ENCODE results near the gene DEFB131B.
"Not testable (repeated sequence)": the region's sequence is repeated elsewhere in the genome, so short reads cannot be mapped to it uniquely, and the experiment has no call there.

Gene DEFB131B

DNA sequence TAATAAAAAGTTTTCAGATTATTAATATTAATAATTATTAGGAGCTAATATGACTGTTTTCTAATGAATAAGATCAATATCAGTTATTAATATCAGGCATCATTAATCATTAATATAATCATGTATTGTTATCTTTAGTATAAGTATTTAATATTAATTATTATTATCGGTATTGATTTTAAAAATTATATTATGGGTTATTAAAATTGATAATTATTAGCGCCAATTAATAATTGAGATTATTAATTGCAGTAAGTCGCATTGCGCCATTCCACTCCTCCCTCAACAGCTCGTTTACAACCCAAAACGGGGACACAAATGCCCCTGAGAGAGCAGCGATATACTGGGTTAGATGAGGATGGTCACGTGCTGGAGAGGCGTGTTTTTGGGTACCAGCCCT, 30.0 kb downstream of the DEFB131B start:
- Histone ChIP-seq H3K4me3 (replicated peaks; ENCODE audit: insufficient read depth, low read length) (no peak overlapping the region), H3K27ac (replicated peaks) (no peak overlapping the region), H3K27me3 (ENCODE audit: insufficient read depth, poor library complexity, severe bottlenecking) (no peaks in the 10 kb centered on the region)
- DNase-seq (ENCODE audit: low read depth in 1 of 2, low spot score in 1 of 2), result no peak
- TF ChIP-seq CTCF (IDR thresholded peaks at IDR 0.05; ENCODE audit: insufficient read depth, low read length) (no peak), GABPA (IDR thresholded peaks at IDR 0.05; ENCODE audit: low read depth) (no peak), SPI1 (IDR thresholded peaks at IDR 0.05; ENCODE audit: borderline replicate concordance, low read depth) (no peak), POLR2AphosphoS5 (IDR thresholded peaks at IDR 0.05; ENCODE audit: low read depth) (no peak)
- TF ChIP-seq, protein P1, sequence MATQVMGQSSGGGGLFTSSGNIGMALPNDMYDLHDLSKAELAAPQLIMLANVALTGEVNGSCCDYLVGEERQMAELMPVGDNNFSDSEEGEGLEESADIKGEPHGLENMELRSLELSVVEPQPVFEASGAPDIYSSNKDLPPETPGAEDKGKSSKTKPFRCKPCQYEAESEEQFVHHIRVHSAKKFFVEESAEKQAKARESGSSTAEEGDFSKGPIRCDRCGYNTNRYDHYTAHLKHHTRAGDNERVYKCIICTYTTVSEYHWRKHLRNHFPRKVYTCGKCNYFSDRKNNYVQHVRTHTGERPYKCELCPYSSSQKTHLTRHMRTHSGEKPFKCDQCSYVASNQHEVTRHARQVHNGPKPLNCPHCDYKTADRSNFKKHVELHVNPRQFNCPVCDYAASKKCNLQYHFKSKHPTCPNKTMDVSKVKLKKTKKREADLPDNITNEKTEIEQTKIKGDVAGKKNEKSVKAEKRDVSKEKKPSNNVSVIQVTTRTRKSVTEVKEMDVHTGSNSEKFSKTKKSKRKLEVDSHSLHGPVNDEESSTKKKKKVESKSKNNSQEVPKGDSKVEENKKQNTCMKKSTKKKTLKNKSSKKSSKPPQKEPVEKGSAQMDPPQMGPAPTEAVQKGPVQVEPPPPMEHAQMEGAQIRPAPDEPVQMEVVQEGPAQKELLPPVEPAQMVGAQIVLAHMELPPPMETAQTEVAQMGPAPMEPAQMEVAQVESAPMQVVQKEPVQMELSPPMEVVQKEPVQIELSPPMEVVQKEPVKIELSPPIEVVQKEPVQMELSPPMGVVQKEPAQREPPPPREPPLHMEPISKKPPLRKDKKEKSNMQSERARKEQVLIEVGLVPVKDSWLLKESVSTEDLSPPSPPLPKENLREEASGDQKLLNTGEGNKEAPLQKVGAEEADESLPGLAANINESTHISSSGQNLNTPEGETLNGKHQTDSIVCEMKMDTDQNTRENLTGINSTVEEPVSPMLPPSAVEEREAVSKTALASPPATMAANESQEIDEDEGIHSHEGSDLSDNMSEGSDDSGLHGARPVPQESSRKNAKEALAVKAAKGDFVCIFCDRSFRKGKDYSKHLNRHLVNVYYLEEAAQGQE (IDR thresholded peaks at IDR 0.05; ENCODE audit: insufficient replicate concordance, low read depth), result no peak

DNA sequence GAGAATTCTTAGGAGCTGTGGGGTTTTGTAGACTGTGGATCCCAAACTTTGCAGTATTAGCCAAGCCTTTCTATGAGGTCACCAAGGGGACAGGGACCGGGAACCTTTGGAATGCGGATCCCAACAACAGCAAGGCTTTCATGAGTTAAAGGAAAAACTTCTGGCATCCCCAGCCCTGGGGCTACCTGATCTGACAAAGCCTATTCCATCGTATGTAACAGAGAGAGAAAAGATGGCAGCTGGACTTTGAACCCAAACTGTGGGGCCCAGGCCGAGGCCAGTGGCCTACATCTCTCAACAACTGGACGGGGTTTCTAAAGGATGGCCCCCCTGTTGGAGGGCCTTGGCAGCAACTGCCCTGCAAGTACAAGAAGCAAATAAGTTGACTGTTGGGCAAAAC, 32.5 kb downstream of the DEFB131B start:
- H3K27me3 ChIP-seq (ENCODE audit: insufficient read depth, poor library complexity, severe bottlenecking); DNase-seq (ENCODE audit: low read depth in 1 of 2, low spot score in 1 of 2): not testable (repeated sequence)

DNA sequence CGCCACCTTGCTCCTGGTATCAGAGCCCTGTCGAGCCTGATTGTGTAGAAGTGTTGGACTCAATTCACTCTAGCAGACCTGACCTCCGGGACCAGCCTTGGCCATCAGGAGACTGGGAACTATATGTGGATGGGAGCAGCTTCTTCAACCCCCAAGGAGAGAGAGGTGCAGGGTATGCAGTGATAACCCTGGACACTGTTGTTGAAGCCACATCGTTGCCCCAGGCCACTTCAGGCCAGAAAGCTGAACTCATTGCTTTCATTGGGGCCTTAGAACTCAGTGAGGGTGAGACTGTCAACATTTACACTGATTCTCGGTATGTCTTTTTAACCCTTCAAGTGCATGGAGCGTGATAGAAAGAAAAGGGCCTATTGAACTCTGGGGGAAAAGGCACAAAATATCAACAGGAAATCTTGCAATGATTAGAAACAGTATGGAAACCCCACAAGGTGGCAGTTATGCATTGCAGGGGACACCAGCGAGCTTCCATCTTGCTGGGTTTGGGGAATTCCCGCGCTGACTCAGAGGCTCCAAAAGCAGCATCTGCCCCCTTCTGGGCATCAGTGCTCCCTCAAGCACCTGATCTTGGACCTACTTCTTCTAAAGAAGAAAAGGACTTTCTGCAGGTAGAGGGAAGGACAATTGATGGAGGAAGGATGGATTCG, 33.2 kb downstream of the DEFB131B start:
- not testable (repeated sequence) for DNase-seq (ENCODE audit: low read depth in 1 of 2, low spot score in 1 of 2); H3K4me3 ChIP-seq (replicated peaks; ENCODE audit: insufficient read depth, low read length)

More for the DNA sequence above, 32.5 kb downstream of the DEFB131B start:
- H3K27ac ChIP-seq (replicated peaks); H3K4me3 ChIP-seq (replicated peaks; ENCODE audit: insufficient read depth, low read length): not testable (repeated sequence)

GRCh38 chr11:71911986-71912340, 33.7 kb downstream of the DEFB131B start:
- DNase-seq (ENCODE audit: low read depth in 1 of 2, low spot score in 1 of 2); H3K27ac ChIP-seq (replicated peaks); H3K27me3 ChIP-seq (ENCODE audit: insufficient read depth, poor library complexity, severe bottlenecking); H3K4me3 ChIP-seq (replicated peaks; ENCODE audit: insufficient read depth, low read length): not testable (repeated sequence)

More for the DNA sequence above, 33.2 kb downstream of the DEFB131B start:
- not testable (repeated sequence) for H3K27me3 ChIP-seq (ENCODE audit: insufficient read depth, poor library complexity, severe bottlenecking); H3K27ac ChIP-seq (replicated peaks)

GRCh38 chr11:71913756-71914526, 35.7 kb downstream of the DEFB131B start:
- TF ChIP-seq, protein P1 (IDR thresholded peaks at IDR 0.05; ENCODE audit: insufficient replicate concordance, low read depth), result no peak
- TF ChIP-seq CTCF (IDR thresholded peaks at IDR 0.05; ENCODE audit: insufficient read depth, low read length) (no peak), GABPA (IDR thresholded peaks at IDR 0.05; ENCODE audit: low read depth) (no peak), POLR2AphosphoS5 (IDR thresholded peaks at IDR 0.05; ENCODE audit: low read depth) (no peak), SPI1 (IDR thresholded peaks at IDR 0.05; ENCODE audit: borderline replicate concordance, low read depth) (no peak)
- DNase-seq (ENCODE audit: low read depth in 1 of 2, low spot score in 1 of 2), result no peak
- Histone ChIP-seq H3K27me3 (ENCODE audit: insufficient read depth, poor library complexity, severe bottlenecking) (no peaks in the 10 kb centered on the region), H3K4me3 (replicated peaks; ENCODE audit: insufficient read depth, low read length) (no peak overlapping the region), H3K27ac (replicated peaks) (no peak overlapping the region)
